Superior temporal gyrus (tissue), 1 donor: Measurements from ENCODE around the gene C19orf25.
A peak's percentile ranks its signal among the peaks of the same experiment; 100 is the strongest.
"Not testable (repeated sequence)": the region's sequence is repeated elsewhere in the genome, so short reads cannot be mapped to it uniquely, and the experiment has no call there.

Experiments used
- DNase-seq: peaks from one replicate; pipeline ENCODE4 v3.0.0-alpha.2; 2016; ENCODE audit errors: extremely low spot score

C19orf25 gene

DNA sequence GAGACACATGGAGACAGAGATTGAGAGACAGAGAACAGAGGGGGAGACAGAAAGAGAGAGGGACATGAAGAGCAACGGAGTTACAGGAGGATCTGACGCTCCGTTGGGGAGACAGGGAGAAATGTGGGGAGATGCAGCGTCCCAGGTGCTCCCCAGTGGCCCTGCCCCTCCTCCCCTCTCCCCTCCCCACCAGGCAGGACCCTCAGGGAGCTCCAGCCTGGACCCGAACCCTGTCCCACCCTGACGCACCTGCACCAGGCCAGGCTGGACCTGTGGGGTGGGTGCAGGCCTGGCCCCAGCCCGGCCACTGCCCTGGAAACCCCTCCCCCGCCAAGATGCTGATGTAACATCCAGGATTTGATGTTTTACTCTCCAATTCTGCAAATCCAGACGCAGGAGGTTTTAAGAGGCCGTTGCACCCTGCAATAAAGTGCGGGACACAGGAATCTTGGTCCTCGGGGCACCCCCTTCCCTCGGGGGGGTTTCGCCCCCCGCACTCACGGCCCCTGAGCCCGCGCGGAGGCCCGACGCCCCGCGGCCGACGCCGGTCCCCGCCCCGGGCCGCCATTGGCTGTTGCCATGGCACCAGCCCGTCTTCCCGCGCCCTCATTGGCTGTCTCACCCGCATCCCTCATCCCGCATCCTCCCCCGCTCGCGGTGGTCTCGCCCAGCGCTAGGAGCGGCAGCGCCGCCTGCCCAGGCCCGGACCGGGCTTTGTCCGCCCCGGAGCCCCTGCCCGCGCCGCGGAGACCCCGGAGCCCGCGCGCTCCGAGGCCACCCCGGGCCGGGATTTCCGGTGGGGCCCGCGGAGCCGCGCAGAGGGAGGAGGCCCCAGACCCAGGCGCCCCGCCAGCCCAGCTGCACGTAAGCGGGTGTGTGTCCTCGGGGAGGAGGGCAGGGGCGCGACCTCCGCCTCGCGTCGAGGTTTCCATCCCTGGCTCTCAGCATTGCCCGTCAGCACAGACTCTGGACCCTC, 29.3 kb downstream of the C19orf25 start, which contains the start of gene APC2:
TSS of gene APC2 (plus strand) at position 655 of the 976 bp plus-strand sequence. CDS start 2,881 bp downstream, outside the sequence.
- DNase-seq = peak; percentile 91

DNA sequence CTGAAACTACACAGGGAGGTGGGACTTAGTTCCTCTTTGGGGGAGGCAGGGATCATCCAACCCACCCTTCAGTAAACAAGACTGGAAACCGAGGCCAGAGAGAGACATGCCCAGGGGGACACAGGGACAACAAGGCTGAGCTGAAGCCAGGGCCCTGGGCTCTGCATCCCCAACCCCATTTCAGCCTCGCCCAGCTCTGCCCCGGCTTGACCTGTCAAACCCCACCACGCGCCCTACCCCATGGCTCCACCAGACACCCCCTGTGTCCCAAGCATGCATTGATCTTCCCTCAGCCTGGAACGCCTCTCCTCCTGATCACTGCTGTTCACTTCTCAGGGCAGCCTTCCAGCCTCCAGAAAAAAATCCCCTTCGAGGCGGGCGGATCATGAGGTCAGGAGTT, 31.1 kb downstream of the C19orf25 start:
- DNase-seq = no peak

DNA sequence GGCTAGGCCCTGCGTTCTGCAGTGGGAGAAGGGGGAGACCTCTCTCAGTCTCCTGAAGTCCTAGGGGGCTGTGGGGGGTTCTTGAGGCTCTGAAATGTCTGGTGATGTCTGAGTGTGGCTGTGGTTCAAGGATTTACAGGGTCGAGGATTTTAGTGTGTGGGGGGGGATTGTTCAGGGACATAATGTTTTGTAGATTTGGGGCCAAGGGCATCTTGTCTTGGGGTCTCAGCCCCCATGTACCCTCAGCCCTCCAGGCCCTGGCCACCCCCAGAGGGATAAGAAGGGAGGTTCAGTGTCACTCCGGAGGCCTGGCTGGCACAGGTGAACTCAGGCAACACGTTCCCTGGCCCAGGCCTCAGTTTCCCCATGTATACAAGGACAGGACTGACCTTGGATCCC, 31.5 kb downstream of the C19orf25 start:
- DNase-seq = no peak

DNA sequence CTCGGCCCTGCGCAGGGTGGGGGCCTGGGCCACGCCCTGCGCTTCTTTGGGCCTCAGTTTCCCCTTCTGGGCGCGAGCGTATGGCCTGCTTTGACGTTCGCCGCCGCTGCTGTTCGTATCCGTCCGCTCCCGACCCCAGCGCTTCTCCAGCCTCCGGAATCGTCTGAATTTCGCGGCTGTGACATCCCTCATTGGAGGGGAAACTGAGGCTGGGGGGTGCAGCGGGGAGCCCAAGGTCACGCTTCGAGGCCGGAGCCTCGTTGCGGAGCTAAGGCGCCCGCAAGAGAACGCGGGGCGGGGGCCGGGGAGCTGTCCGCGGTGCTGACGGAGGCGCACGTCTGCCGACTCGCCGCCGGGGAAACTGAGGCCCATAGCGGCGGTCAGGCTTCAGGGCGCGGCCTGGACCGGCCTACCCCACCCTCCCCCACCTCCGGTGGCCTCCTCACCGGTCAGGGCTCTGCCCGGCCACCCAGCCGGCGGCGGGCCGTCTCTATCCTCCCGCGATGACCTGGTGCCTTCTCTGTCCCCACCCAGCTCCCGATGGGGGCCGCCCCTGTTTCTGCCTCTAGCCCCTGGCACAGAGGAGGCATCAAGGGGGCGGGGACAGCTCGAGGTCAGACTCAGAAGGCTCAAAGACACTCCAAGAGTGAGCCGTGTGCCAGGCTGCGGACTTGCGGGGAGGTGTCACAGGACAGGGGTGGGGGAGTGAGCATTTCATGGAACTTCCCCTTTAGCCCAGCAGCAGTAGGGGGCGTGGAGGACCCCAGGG, 32.1 kb downstream of the C19orf25 start:
- DNase-seq = no peak

DNA sequence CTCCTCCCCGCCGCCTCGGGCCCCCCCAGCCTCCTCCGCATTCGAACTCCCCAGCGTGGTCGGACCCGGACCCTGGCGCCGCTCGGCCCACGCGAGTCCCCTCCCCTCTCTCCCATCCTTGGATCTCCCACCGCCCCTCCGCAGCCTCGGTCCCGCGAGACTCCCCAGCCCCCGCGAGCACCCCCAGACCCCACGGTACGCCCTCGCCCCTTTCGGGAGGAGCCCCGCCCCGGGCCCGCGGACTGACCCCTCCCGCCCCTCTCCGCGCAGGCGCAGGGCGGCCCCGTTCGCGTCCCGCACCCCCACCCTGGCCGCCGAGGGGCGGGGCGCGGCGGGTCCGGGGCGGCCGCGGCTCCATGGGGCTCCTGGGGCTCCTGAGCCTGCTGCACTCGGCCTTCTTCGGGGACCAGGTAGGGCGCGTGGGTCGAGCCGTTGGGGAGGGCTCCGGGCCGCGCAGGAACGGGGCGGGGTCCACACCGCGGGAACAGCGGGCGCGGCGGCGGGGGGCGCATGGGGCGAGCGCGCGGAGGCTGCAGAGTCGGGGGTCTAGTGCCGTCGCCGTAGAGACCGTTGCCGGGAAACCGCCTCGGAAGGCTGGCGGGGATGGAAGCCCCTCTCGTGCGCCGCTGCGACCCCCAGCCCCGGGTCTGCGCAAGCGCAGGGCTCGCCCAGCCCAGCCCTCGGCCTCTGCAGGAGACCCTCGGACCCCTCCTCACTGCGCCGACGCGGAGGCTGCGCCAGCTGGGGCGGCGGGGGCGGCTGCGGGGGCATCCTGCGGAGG, 32.9 kb downstream of the C19orf25 start:
- DNase-seq = peak; percentile 24

DNA sequence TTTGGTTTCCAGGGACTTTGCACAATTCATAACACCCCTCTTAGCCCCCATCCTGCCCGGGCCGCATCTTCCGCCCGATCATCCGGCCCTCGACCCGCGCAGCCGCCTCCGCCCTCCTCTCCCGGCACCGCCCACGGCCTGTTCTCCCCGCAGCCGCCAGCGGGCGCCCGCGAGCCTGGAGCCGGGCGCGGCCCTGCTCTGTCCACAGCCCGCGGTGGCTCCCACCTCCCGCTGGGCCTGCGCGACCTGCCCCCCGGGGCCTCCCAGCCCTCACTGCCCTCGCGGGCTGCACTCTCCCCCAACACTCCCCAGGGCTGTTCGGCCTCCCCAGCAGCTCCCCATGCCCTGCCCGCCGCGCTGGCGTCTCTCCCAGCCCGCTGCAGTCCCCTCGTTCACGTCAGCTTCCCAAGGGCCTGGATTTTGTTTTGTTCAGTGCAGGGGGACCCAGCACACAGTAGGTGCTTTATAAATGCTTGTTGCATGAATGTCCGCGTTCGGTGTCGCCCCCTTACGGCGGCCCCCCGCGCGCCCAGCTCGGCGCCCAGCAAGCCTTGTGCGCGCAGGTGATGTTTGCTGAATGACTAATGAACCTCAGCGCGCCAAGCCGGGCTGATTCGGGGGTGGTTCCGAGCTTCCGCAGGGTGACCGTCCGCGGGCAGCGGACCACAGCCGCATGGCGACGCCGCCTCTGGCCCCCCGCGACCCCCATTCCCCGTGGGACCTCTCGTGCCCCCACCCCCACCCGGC, 33.7 kb downstream of the C19orf25 start:
- peak; percentile 77 for DNase-seq

DNA sequence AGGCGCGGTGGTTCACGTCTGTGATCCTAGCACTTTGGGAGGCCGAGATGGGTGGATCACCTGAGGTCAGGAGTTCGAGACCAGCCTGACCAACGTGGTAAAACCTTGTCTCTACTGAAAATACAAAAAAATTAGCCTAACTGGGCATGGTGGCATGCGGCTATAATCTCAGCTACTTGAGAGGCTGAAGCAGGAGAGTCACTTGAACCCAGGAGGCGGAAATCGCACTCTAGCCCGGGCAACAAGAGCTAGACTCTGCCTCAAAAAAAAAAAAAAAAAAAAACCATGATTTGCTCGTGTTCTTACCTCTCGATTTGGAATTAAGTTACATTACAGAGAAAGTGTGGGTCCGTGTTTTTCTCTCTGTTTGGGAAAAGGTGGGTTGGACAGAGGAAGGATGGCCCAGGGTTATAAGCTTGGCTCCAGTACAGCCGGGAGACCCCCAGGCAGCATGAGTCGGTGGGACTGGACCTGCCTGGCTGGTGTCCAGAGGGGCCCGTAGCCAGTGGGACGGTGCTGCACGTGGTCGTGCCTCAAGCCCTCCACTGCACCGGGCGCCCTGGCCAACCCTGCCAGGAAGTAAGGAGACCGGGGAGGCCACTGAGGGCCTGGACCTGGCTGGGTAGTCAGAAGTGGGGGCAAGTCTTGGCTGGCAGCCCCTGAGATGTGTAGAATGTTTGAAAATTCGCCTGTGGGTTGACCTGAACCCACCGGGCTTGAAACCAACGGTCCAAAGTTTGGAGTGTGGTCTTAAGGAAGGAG, 37.2 kb downstream of the C19orf25 start:
- no peak for DNase-seq

DNA sequence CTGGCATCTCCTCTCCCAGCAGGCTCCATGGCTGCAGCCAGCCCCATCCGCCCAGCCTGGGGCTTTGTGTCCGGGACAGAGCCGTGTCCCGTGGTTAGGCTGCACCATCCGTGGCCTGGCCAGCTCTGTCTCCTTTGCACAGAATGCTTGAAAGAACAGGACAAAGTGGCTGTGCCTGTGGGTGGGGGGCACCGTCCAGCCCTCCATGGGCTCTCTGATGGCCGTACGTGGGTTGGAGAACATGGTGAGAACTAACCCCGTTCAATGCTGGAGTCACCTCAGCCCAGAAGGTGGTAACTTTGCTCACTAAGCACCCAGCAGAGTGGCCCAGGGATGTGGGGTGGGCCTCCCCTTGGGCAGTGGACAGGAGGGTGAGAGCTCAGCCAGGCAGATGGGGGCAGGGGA, 38.0 kb downstream of the C19orf25 start:
- DNase-seq = no peak

DNA sequence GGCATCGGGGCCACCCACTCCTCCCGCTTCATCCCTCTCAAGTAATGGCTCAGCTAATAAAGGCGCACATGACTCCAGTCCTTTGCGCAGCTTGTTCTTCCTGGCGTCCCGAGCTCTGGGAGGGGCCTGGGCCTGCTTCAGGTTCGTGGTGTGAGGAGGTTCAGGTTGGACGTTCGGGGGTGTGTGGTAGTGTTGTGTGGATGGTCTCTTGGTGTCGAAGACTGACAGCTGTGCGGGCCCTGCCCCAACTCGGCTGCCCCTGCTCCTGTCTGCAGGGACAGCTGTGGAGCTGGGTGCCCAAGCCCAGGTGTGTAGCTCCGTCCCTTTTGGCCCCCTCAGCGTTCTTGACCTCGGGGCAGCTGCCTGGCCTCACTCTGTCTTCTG, 38.6 kb downstream of the C19orf25 start:
- no peak for DNase-seq

DNA sequence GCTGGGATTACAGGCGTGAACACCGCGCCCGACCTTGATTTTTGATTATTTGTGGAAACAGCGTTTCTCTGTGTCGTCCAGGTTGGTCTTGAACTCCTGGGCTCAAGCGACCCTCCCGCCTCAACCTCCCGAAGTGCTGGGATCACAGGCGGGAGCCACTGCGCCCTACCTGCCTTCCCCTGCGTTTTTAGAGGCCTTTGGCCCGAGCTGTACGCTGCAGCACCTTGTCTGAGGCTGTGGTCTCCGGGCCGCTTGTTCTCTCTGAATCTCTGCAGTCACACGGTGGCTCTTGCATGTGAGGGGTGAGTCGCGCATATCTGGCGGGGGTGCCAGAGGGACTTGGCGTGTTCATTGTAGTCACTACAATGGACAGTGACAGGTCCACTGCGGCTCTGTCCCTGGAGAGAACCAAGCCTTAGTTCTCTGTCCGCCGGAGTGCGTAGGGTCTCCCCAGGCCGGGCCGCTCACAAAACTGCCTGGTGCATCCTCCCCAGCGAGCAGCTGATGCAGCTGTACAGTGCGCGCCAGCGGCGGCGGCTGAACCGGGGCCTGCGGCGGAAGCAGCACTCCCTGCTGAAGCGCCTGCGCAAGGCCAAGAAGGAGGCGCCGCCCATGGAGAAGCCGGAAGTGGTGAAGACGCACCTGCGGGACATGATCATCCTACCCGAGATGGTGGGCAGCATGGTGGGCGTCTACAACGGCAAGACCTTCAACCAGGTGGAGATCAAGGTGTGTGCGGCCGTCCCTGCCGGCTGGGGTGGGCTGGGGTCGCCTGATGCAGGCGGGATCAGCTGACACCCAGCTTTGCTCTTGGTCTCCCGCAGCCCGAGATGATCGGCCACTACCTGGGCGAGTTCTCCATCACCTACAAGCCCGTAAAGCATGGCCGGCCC, 39.2 kb downstream of the C19orf25 start:
- DNase-seq = not testable (repeated sequence)

DNA sequence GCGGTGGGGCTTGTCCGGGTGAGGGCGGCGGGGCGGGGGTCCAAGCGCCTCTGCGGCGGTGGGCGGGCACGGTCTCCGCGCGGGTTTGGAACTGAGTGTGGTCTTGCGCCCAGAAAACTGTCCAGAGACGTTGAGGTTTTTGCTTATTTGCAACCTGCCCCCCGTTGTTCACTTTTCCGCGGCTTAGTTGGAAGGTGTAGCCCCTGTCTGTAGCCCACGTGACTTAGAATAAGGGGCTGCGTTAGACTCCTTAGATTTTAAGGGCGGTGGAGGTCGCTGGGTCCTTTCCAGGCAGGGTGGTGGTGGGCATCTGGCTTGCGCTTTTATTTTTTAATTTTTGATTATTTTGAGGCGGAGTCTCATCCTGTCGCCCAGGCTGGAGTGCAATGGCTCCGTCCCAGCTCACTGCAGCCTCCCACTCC, 40.1 kb downstream of the C19orf25 start:
- no peak for DNase-seq

DNA sequence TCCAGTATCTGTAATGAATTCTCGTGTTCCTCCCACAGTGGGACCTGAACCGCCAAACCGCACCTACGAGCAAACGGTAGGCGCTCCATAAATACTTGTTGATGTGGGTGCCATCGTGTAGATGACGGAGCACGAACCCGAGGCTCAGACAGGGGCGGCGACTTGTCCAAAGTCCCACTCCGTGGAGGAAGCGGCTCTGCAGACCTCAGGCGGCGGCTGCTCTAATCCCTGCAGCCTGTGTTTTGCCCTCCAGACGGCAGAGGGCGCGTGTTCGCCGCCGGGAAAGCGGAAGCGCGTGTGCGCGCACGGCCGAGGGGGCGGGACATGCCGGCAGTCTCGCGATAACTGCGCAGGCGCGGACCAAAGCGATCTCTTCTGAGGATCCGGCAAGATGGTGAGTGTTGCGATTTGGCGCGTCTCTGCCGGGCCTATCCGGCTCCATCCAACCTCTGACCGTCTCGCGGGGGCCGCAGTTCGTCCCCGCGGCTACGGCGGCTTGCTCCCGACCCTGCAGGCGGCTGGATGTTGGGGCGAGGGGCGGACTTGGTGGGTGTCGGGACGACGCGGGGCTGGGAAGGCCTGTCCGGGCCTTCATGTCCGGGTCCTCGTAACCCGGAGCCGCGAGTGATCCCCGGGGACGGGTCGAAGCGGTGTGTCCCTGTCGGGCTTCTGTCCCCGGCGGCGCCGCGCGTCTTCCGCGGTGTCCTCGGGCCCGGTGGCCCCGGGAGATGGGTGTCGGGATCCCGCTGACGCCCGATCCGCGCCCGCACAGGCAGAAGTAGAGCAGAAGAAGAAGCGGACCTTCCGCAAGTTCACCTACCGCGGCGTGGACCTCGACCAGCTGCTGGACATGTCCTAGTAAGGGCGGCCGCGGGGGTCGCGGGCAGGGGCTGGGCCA, 40.7 kb downstream of the C19orf25 start, which contains the start of gene RPS15:
TSS of gene RPS15 (plus strand) at position 362 of the 898 bp plus-strand sequence. CDS start at position 392, 30 bp downstream.
- peak; percentile 95 for DNase-seq

DNA sequence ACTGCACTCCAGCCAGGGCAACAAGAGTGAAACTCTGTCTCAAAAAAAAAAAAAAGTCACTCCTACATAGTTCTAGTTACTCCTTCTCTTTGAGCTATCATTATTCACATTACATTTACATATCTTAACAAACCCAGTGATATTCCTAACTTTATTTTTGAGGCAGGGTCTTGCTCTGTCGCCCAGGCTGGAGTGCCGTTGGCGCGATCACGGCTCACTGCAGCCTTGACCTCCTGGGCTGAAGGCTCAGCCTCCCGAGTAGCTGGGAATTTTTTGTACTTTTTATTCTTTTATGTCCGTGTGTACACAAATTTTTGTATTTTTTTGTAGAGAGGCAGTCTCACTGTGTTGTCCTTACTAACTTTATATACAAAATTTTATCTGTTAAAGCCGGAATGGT, 41.4 kb downstream of the C19orf25 start:
- DNase-seq = no peak

DNA sequence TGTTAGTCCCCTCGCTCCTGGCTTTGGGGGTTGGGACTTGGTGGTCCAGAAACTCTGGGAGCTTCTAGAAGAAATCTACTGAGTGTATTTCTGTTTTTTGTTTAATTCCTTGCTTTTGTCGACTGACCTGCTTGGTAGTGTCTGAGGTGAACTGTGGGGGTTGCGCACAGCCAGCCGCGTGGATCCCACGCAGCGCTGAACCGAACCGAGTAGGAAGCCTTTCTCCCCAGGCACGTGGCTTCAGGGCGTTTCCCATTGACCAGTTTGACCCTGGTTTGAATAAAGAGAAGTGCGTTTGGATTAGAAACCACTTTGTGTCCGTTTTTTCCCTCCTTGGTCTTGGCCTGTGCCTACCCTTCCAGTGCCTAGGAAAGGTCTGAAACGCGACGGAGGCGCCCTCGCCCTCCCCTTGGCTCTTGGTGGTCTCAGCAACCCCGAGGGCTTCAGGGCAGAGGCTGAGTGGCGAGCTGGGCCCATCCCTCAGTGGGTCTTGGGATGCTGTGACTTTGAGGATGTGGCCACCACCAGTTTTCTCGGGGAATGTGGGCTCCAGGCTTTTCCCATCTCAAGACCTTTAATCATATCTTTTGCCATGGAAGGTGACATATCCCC, 43.5 kb downstream of the C19orf25 start:
- no peak for DNase-seq

DNA sequence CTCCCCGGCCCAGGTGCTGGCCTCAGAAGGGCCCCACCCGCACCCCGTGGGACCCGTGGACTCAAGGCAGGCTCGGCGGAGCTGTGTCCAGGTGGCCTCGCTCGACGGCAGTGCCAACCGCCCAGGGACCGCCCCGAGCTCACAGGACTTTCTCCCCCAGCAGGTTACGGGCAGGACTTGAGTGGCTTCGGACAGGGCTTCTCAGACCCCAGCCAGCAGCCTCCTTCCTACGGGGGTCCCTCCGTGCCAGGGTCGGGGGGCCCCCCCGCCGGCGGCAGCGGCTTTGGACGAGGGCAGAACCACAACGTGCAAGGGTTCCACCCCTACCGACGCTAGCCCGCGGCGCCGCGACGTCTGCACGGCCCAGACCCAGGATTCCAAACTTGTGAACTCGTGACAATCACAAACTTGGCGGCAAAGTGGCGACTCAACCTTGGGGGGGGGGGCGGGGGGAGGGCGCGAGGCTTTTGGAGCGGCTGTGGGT, 44.4 kb downstream of the C19orf25 start:
- no peak for DNase-seq

DNA sequence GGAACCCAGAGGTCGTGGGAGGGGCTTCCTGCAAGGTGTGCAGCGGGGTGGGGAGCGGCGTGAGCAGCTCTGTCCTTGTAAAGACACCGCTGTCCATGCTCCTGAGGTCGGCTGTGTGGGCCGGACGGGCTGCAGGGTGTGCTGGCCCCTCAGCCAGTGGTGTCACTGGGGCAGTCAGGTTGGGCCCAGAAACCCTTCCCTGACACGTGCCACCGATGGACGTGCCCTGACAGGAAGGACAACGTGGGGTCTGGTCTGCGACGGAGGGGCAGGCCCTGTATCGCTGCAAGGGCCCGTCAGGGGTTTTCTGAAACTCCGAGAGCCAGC, 45.0 kb downstream of the C19orf25 start:
- no peak for DNase-seq
